ENCODE results near the gene CLIP1. TPM values are rescaled to one million over a fixed set of nuclear protein-coding genes. Genes with fewer than 3 reads are reported as not detected.

CLIP1 gene
- total RNA-seq, 2 experiments from 2014 or later: 52.0 to 54.9 TPM

GRCh38 chr12:122348505-122348904 is 74.0 kb downstream of the CLIP1 start:
- H3K27me3 ChIP-seq (ENCODE audit: control insufficient read depth in 1 of 2, insufficient read depth in 2 of 2, low read length in 2 of 2): no peaks in the 10 kb centered on the region
- Mint-ChIP-seq H3K36me3 (ENCODE audit: low read depth) (peaks cover 59% of the 10 kb centered on the region), H3K27me3 (no peaks in the 10 kb centered on the region), H3K4me3 (no peak overlapping the region), H3K27ac (no peak overlapping the region), H3K9me3 (no peaks in the 10 kb centered on the region), H3K4me1 (ENCODE audit: low read depth) (peaks cover 5% of the 10 kb centered on the region)
- no peaks in the 10 kb centered on the region for H3K4me1 ChIP-seq (ENCODE audit: insufficient read depth, low read length)
- ChIA-PET CTCF (interaction anchor here (1.0 kb wide), 1 partner anchor 12 kb away, joined by 3 read pairs; no protein-coding TSS in a partner anchor), POLR2A (no interaction called here)
- no peak for DNase-seq
- no peak for ATAC-seq (ENCODE audit: poor library complexity)
- H3K36me3 ChIP-seq (ENCODE audit: insufficient read depth, low read length): peaks cover 42% of the 10 kb centered on the region
- no peaks in the 10 kb centered on the region for H3K9me3 ChIP-seq (ENCODE audit: control insufficient read depth in 1 of 2, insufficient read depth in 1 of 2, low read length in 2 of 2)
- no peak for TF ChIP-seq CTCF (IDR thresholded peaks at IDR 0.05)
- no peak overlapping the region for H3K27ac ChIP-seq (ENCODE audit: low read depth in 1 of 2, low read length in 2 of 2)
- H3K4me3 ChIP-seq (ENCODE audit: low read length): no peak overlapping the region
- intact Hi-C loops (cut with DNase I, micrococcal nuclease): no loop called here

- intact Hi-C loops (cut with DNase I, micrococcal nuclease): no loop called here
- H3K27ac Mint-ChIP-seq: no peak overlapping the region
- H3K36me3 Mint-ChIP-seq (ENCODE audit: low read depth): peaks cover 55% of the 10 kb centered on the region
Observed at GRCh38 chr12:122346054-122346453, 76.4 kb downstream of the CLIP1 start.

GRCh38 chr12:122345042-122345441 is 77.4 kb downstream of the CLIP1 start:
- no peak overlapping the region for H3K4me3 Mint-ChIP-seq
- POLR2A ChIA-PET: no interaction called here
- intact Hi-C loops (cut with DNase I, micrococcal nuclease): no loop called here
- no peak overlapping the region for H3K27ac Mint-ChIP-seq
- H3K36me3 Mint-ChIP-seq (ENCODE audit: low read depth): peaks cover 55% of the 10 kb centered on the region
- Histone ChIP-seq H3K27me3 (ENCODE audit: control insufficient read depth in 1 of 2, insufficient read depth in 2 of 2, low read length in 2 of 2) (no peaks in the 10 kb centered on the region), H3K27ac (ENCODE audit: low read depth in 1 of 2, low read length in 2 of 2) (no peak overlapping the region), H3K4me1 (ENCODE audit: insufficient read depth, low read length) (no peaks in the 10 kb centered on the region), H3K4me3 (ENCODE audit: low read length) (no peak overlapping the region), H3K9me3 (ENCODE audit: control insufficient read depth in 1 of 2, insufficient read depth in 1 of 2, low read length in 2 of 2) (no peaks in the 10 kb centered on the region), H3K36me3 (ENCODE audit: insufficient read depth, low read length) (peaks cover 34% of the 10 kb centered on the region)
- ATAC-seq (ENCODE audit: poor library complexity): no peak
- CTCF ChIA-PET: no interaction called here
- H3K4me1 Mint-ChIP-seq (ENCODE audit: low read depth): no peaks in the 10 kb centered on the region
- no peaks in the 10 kb centered on the region for H3K27me3 Mint-ChIP-seq
- DNase-seq: no peak
- TF ChIP-seq CTCF (IDR thresholded peaks at IDR 0.05): no peak
- no peaks in the 10 kb centered on the region for H3K9me3 Mint-ChIP-seq

More at GRCh38 chr12:122346054-122346453, 76.4 kb downstream of the CLIP1 start:
- no peak for TF ChIP-seq CTCF (IDR thresholded peaks at IDR 0.05)
- Histone ChIP-seq H3K9me3 (ENCODE audit: control insufficient read depth in 1 of 2, insufficient read depth in 1 of 2, low read length in 2 of 2) (no peaks in the 10 kb centered on the region), H3K27me3 (ENCODE audit: control insufficient read depth in 1 of 2, insufficient read depth in 2 of 2, low read length in 2 of 2) (no peaks in the 10 kb centered on the region), H3K4me3 (ENCODE audit: low read length) (no peak overlapping the region), H3K27ac (ENCODE audit: low read depth in 1 of 2, low read length in 2 of 2) (no peak overlapping the region), H3K4me1 (ENCODE audit: insufficient read depth, low read length) (no peaks in the 10 kb centered on the region), H3K36me3 (ENCODE audit: insufficient read depth, low read length) (peaks cover 32% of the 10 kb centered on the region)
- H3K4me3 Mint-ChIP-seq: no peak overlapping the region
- CTCF ChIA-PET: no interaction called here
- POLR2A ChIA-PET: no interaction called here
- no peaks in the 10 kb centered on the region for H3K9me3 Mint-ChIP-seq
- H3K27me3 Mint-ChIP-seq: no peaks in the 10 kb centered on the region
- DNase-seq: no peak
- ATAC-seq (ENCODE audit: poor library complexity): no peak
- no peaks in the 10 kb centered on the region for H3K4me1 Mint-ChIP-seq (ENCODE audit: low read depth)

Measured in CD4-positive, alpha-beta T cell (primary cell).